ENCODE results near the gene TNNT3.

DNA sequence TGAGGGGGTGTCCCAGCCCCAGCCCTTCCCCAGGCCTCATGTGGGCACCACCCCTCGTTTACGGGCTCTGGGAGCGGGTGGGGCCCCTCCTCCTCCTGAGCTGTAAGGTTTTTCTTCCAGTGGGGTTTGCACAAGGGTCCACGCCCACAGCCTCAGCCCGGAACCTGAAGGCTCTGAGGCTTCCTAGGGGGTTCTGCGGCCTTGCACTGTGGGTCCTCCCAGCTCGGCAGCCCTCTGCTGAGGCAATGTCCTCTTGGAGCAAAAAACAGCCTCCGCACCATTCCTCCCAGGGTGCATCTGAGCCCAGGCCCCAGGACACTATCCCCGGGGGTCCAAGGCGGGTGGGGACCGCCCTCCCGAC, 64.1 kb downstream of the TNNT3 start:
- TF ChIP-seq, protein P1, sequence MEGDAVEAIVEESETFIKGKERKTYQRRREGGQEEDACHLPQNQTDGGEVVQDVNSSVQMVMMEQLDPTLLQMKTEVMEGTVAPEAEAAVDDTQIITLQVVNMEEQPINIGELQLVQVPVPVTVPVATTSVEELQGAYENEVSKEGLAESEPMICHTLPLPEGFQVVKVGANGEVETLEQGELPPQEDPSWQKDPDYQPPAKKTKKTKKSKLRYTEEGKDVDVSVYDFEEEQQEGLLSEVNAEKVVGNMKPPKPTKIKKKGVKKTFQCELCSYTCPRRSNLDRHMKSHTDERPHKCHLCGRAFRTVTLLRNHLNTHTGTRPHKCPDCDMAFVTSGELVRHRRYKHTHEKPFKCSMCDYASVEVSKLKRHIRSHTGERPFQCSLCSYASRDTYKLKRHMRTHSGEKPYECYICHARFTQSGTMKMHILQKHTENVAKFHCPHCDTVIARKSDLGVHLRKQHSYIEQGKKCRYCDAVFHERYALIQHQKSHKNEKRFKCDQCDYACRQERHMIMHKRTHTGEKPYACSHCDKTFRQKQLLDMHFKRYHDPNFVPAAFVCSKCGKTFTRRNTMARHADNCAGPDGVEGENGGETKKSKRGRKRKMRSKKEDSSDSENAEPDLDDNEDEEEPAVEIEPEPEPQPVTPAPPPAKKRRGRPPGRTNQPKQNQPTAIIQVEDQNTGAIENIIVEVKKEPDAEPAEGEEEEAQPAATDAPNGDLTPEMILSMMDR (conservative IDR thresholded peaks at IDR 0.05; ENCODE audit: low read length): no peak
- TF ChIP-seq EZH2phosphoT487 (IDR thresholded peaks at IDR 0.05; ENCODE audit: borderline replicate concordance, low read depth, low read length): no peak
